AG04450 (cell line): ENCODE results near the gene NLN. TPM values are rescaled to one million over a fixed set of nuclear protein-coding genes. Genes with fewer than 3 reads are reported as not detected.

Source experiments
- CTCF ChIA-PET: fragments of 300-600, 350-600 bp; formaldehyde crosslinking; extraction: SDS; loops from one replicate; lab custom pipeline; 2022; ENCODE audit warnings: antibody characterized with exemption, inconsistent platforms; lab: Charles Lee
- POLR2A ChIA-PET: fragments of 350-600 bp; formaldehyde crosslinking; extraction: SDS; loops from one replicate; lab custom pipeline; 2021; ENCODE audit warnings: antibody characterized with exemption, inconsistent platforms; lab: Yijun Ruan, JAX
- DNase-seq: peaks from one replicate; pipeline ENCODE4 v3.0.0-alpha.2; 2011; ENCODE audit warnings: low read depth, low spot score
- H3K27ac ChIP-seq: one replicate; pipeline ENCODE4 v1.5.1; 2012; ENCODE audit warnings: low read depth, low read length, control low read depth
- H3K27me3 ChIP-seq: one replicate; pipeline ENCODE4 v1.6.0; 2012; ENCODE audit warnings: low read length; ENCODE audit not compliant: control insufficient read depth, insufficient read depth
- H3K4me3 ChIP-seq: 2 replicates; pipeline ENCODE4 v1.5.1; 2011; ENCODE audit warnings: mild to moderate bottlenecking, low read depth, low read length, control low read depth
- H3K9me3 ChIP-seq: 2 replicates; pipeline ENCODE4 v1.5.1; 2012; ENCODE audit warnings: low read length; ENCODE audit not compliant: control insufficient read depth, insufficient read depth
- CTCF ChIP-seq: IDR thresholded peaks from 2 replicates; pipeline ENCODE4 v1.5.1; 2011; ENCODE audit warnings: low read depth, low read length, control low read depth, inconsistent platforms
- polyA plus RNA-seq: library from polyadenylated mRNA; depleted of rRNA; stranded (reverse); fragments of >200 nt; gene quantifications from 2 replicates; pipeline ENCODE4 v1.2.3, GENCODE V29; 2011

Gene NLN
- polyA plus RNA-seq, 1 experiment: 28.8 TPM

- Histone ChIP-seq H3K27me3 (no peaks in the 10 kb centered on the region), H3K9me3 (no peaks in the 10 kb centered on the region), H3K27ac (no peak overlapping the region), H3K4me3 (no peak overlapping the region)
- CTCF ChIA-PET: no interaction called here
- TF ChIP-seq CTCF: no peak
- no peak for DNase-seq
- POLR2A ChIA-PET: no interaction called here
Observed at GRCh38 chr5:65815161-65815560, 93.2 kb downstream of the NLN start.

GRCh38 chr5:65816729-65817128 is 94.7 kb downstream of the NLN start:
- no peaks in the 10 kb centered on the region for H3K27me3 ChIP-seq
- no peak overlapping the region for H3K27ac ChIP-seq
- ChIA-PET POLR2A (no interaction called here), CTCF (no interaction called here)
- no peak overlapping the region for H3K4me3 ChIP-seq
- DNase-seq: no peak
- no peaks in the 10 kb centered on the region for H3K9me3 ChIP-seq
- TF ChIP-seq CTCF: no peak

- no peak overlapping the region for H3K4me3 ChIP-seq
- no peaks in the 10 kb centered on the region for H3K27me3 ChIP-seq
- no peaks in the 10 kb centered on the region for H3K9me3 ChIP-seq
- no peak for DNase-seq
- ChIA-PET CTCF (interaction anchor here (0.5 to 0.7 kb wide), 2 partner anchors 108 to 163 kb away, joined by 3 read pairs; no protein-coding TSS in a partner anchor), POLR2A (no interaction called here)
- H3K27ac ChIP-seq: no peak overlapping the region
- no peak for TF ChIP-seq CTCF
Observed at GRCh38 chr5:65817931-65818330, 95.9 kb downstream of the NLN start.

GRCh38 chr5:65818592-65818991 is 96.6 kb downstream of the NLN start:
- no peaks in the 10 kb centered on the region for H3K27me3 ChIP-seq
- ChIA-PET POLR2A (no interaction called here), CTCF (no interaction called here)
- no peak overlapping the region for H3K27ac ChIP-seq
- H3K9me3 ChIP-seq: no peaks in the 10 kb centered on the region
- no peak overlapping the region for H3K4me3 ChIP-seq
- no peak for DNase-seq
- no peak for TF ChIP-seq CTCF

GRCh38 chr5:65819215-65819904 is 97.4 kb downstream of the NLN start:
- CTCF ChIA-PET: no interaction called here
- POLR2A ChIA-PET: no interaction called here
- no peak for TF ChIP-seq CTCF
- H3K27me3 ChIP-seq: no peaks in the 10 kb centered on the region
- DNase-seq: no peak
- no peak overlapping the region for H3K27ac ChIP-seq
- no peaks in the 10 kb centered on the region for H3K9me3 ChIP-seq
- no peak overlapping the region for H3K4me3 ChIP-seq
